H9 (cell line): ENCODE measurements around the gene GPR35. TPM values are rescaled to one million over a fixed set of nuclear protein-coding genes. Genes with fewer than 3 reads are reported as not detected.

ENCODE experiments used
- DNase-seq: peaks from one replicate; pipeline ENCODE4 v3.0.0-alpha.2; 2017
- H2AFZ ChIP-seq: one replicate; pipeline ENCODE4 v1.6.1; 2013; ENCODE audit warnings: mild to moderate bottlenecking, low read length, control low read depth, moderate library complexity
- H2AK5ac ChIP-seq: 2 replicates; pipeline ENCODE4 v1.6.1; 2013; ENCODE audit warnings: low read length, control low read depth, mixed read lengths; ENCODE audit not compliant: insufficient read length
- H2BK120ac ChIP-seq: one replicate; pipeline ENCODE4 v1.6.1; 2013; ENCODE audit warnings: low read depth, mild to moderate bottlenecking, low read length, control low read depth, inconsistent platforms; ENCODE audit not compliant: poor library complexity, severe bottlenecking
- H2BK12ac ChIP-seq: 2 replicates; pipeline ENCODE4 v1.6.1; 2013; ENCODE audit warnings: low read length, control low read depth, mixed read lengths, low read depth; ENCODE audit not compliant: insufficient read length
- H2BK15ac ChIP-seq: 2 replicates; pipeline ENCODE4 v1.6.1; 2013; ENCODE audit warnings: low read depth, low read length, control low read depth
- H2BK20ac ChIP-seq: one replicate; pipeline ENCODE4 v1.6.1; 2013; ENCODE audit warnings: low read depth, mild to moderate bottlenecking, low read length, control low read depth, inconsistent platforms; ENCODE audit not compliant: poor library complexity, severe bottlenecking
- H2BK5ac ChIP-seq: 2 replicates; pipeline ENCODE4 v1.6.1; 2013; ENCODE audit warnings: low read length, control low read depth, mixed read lengths; ENCODE audit not compliant: insufficient read length
- H3K14ac ChIP-seq: 2 replicates; pipeline ENCODE4 v1.6.1; 2013; ENCODE audit warnings: low read length, control low read depth; ENCODE audit not compliant: insufficient read depth
- H3K18ac ChIP-seq: 2 replicates; pipeline ENCODE4 v1.6.1; 2013; ENCODE audit warnings: low read depth, mild to moderate bottlenecking, mixed read lengths, low read length, control low read depth; ENCODE audit not compliant: insufficient read length
- H3K23ac ChIP-seq: 2 replicates; pipeline ENCODE4 v1.6.1; 2013; ENCODE audit warnings: low read length, control low read depth, mixed read lengths, low read depth; ENCODE audit not compliant: insufficient read length
- H3K23me2 ChIP-seq: 2 replicates; pipeline ENCODE4 v1.6.1; 2013; ENCODE audit warnings: low read depth, mild to moderate bottlenecking, mixed read lengths, low read length, control low read depth; ENCODE audit not compliant: insufficient read length, poor library complexity, severe bottlenecking
- H3K27ac ChIP-seq: 2 replicates; pipeline ENCODE4 v1.5.1; 2013; ENCODE audit warnings: low read length, control low read depth, mixed read lengths, low read depth; ENCODE audit not compliant: insufficient read length
- H3K27me3 ChIP-seq: 2 replicates; pipeline ENCODE4 v1.6.1; 2013; ENCODE audit warnings: low read length, control low read depth, inconsistent platforms; ENCODE audit not compliant: insufficient read depth
- H3K4ac ChIP-seq: 2 replicates; pipeline ENCODE4 v1.6.1; 2013; ENCODE audit warnings: low read depth, mild to moderate bottlenecking, control low read depth, inconsistent platforms, low read length, moderate library complexity
- H3K4me1 ChIP-seq: 2 replicates; pipeline ENCODE4 v1.6.1; 2013; ENCODE audit warnings: low read length, control low read depth, inconsistent platforms; ENCODE audit not compliant: insufficient read depth
- H3K4me2 ChIP-seq: 2 replicates; pipeline ENCODE4 v1.6.1; 2013; ENCODE audit warnings: low read length, control low read depth, mixed read lengths; ENCODE audit not compliant: insufficient read length, insufficient read depth
- H3K56ac ChIP-seq: 2 replicates; pipeline ENCODE4 v1.6.1; 2013; ENCODE audit warnings: low read depth, mild to moderate bottlenecking, mixed read lengths, low read length, control low read depth; ENCODE audit not compliant: insufficient read length
- H3K79me1 ChIP-seq: 2 replicates; pipeline ENCODE4 v1.6.1; 2013; ENCODE audit warnings: low read depth, mild to moderate bottlenecking, moderate library complexity, low read length, control low read depth, inconsistent platforms; ENCODE audit not compliant: insufficient read depth, poor library complexity, severe bottlenecking
- H3K79me2 ChIP-seq: 2 replicates; pipeline ENCODE4 v1.6.1; 2013; ENCODE audit warnings: low read length, control low read depth, inconsistent platforms; ENCODE audit not compliant: insufficient read depth
- H3K9ac ChIP-seq: 2 replicates; pipeline ENCODE4 v1.6.1; 2013; ENCODE audit warnings: low read length, control low read depth, mixed read lengths; ENCODE audit not compliant: insufficient read length; ENCODE audit errors: extremely low read depth
- H3K9me3 ChIP-seq: one replicate; pipeline ENCODE4 v1.6.1; 2013; ENCODE audit warnings: low read depth, low read length, inconsistent platforms; ENCODE audit not compliant: control insufficient read depth
- H3T11ph ChIP-seq: one replicate; pipeline ENCODE4 v1.6.1; 2013; ENCODE audit warnings: mild to moderate bottlenecking, low read length, control low read depth, inconsistent platforms
- H4K20me1 ChIP-seq: one replicate; pipeline ENCODE4 v1.6.1; 2013; ENCODE audit not compliant: control insufficient read depth, insufficient read length, insufficient read depth
- H4K5ac ChIP-seq: 2 replicates; pipeline ENCODE4 v1.6.1; 2013; ENCODE audit warnings: low read depth, mild to moderate bottlenecking, mixed read lengths, low read length, control low read depth; ENCODE audit not compliant: insufficient read length
- H4K8ac ChIP-seq: replicated peaks from 2 replicates; pipeline ENCODE4 v1.6.1; 2013; ENCODE audit warnings: low read length, control low read depth, mixed read lengths, low read depth; ENCODE audit not compliant: insufficient read length
- H4K91ac ChIP-seq: 2 replicates; pipeline ENCODE4 v1.6.1; 2013; ENCODE audit warnings: low read depth, mild to moderate bottlenecking, moderate library complexity, mixed read lengths, low read length, control low read depth; ENCODE audit not compliant: insufficient read length
- H3K27ac Mint-ChIP-seq, 3 experiments: 2 replicates in 2 of 3; 3 replicates in 1 of 3; pipeline ENCODE4 v1.8.0; 2020 to 2021; ENCODE audit warnings: mixed read lengths in 3 of 3, mild to moderate bottlenecking in 1 of 3, moderate library complexity in 1 of 3
- H3K27me3 Mint-ChIP-seq: 2 replicates; pipeline ENCODE4 v1.8.0; 2021; ENCODE audit warnings: low read depth, mild to moderate bottlenecking, moderate library complexity, mixed read lengths
- H3K36me3 Mint-ChIP-seq, 3 experiments: 2 replicates in 2 of 3; 3 replicates in 1 of 3; pipeline ENCODE4 v1.8.0; 2020 to 2021; ENCODE audit warnings: low read depth in 3 of 3, mixed read lengths in 3 of 3; ENCODE audit not compliant: insufficient read depth in 1 of 3
- H3K4me1 Mint-ChIP-seq, 2 experiments: 2 replicates each; pipeline ENCODE4 v1.8.0; 2020; ENCODE audit warnings: mixed read lengths in 2 of 2
- H3K4me3 Mint-ChIP-seq, 2 experiments: 2 replicates in 1 of 2; 3 replicates in 1 of 2; pipeline ENCODE4 v1.8.0; 2020 to 2021; ENCODE audit warnings: mild to moderate bottlenecking in 2 of 2, mixed read lengths in 2 of 2, moderate library complexity in 1 of 2
- H3K9me3 Mint-ChIP-seq, 2 experiments: 2 replicates in 1 of 2; 3 replicates in 1 of 2; pipeline ENCODE4 v1.8.0; 2020; ENCODE audit warnings: mild to moderate bottlenecking in 2 of 2, mixed read lengths in 2 of 2, moderate library complexity in 1 of 2
- WGBS: extraction: QIAGEN DNeasy Blood & Tissue Kit; methylation state at CpG from one replicate; pipeline ENCODE4 v1.1.7; 2013; ENCODE audit warnings: missing lambda C conversion rate, low lambda C conversion rate, mixed read lengths; ENCODE audit not compliant: insufficient read length; ENCODE audit errors: extremely low coverage; 5-methylcytosine and 5-hydroxymethylcytosine counted together
- total RNA-seq: library from RNA; stranded (reverse); gene quantifications from 2 replicates; pipeline ENCODE4 v1.2.1, GENCODE V29; 2021
- TF ChIP-seq, protein P1 (sequence below): fragments of 200-600 bp; sonication (generic); conservative IDR thresholded peaks from 3 replicates; pipeline ENCODE4 v1.8.0; 2021; ENCODE audit warnings: antibody characterized with exemption, mild to moderate bottlenecking

The GPR35 gene
- total RNA-seq, 1 experiment from 2014 or later, result 1.4 TPM

GRCh38 chr2:240649331-240649730, 24.1 kb downstream of the GPR35 start:
- Mint-ChIP-seq H3K27ac (no peak overlapping the region), H3K36me3 (no peaks in the 10 kb centered on the region; a peak in 2 of 7 replicates), H3K27me3 (peaks cover 63% of the 10 kb centered on the region), H3K4me1 (peaks cover 9 to 14% of the 10 kb centered on the region in 2 experiments), H3K9me3 (peaks cover 4% of the 10 kb centered on the region in 2 experiments; a peak in 3 of 5 replicates), H3K4me3 (no peak overlapping the region)
- H3K79me2 ChIP-seq, result no peaks in the 10 kb centered on the region
- no peak overlapping the region for H3K23ac ChIP-seq
- no peaks in the 10 kb centered on the region for H3K23me2 ChIP-seq
- H3T11ph ChIP-seq, result no peak overlapping the region
- no CpG with 5 or more reads among the region's 7 CpGs for WGBS
- no peak overlapping the region for H2BK5ac ChIP-seq
- H2BK20ac ChIP-seq, result no peak overlapping the region
- H3K4me1 ChIP-seq, result no peaks in the 10 kb centered on the region
- H3K9me3 ChIP-seq, result no peaks in the 10 kb centered on the region
- no peak overlapping the region for H2BK120ac ChIP-seq
- H2AFZ ChIP-seq, result no peak overlapping the region
- H3K9ac ChIP-seq, result no peak overlapping the region
- H3K79me1 ChIP-seq, result no peaks in the 10 kb centered on the region
- H3K4me2 ChIP-seq, result no peak overlapping the region
- H4K20me1 ChIP-seq, result no peaks in the 10 kb centered on the region
- no peak for DNase-seq
- TF ChIP-seq, protein P1, sequence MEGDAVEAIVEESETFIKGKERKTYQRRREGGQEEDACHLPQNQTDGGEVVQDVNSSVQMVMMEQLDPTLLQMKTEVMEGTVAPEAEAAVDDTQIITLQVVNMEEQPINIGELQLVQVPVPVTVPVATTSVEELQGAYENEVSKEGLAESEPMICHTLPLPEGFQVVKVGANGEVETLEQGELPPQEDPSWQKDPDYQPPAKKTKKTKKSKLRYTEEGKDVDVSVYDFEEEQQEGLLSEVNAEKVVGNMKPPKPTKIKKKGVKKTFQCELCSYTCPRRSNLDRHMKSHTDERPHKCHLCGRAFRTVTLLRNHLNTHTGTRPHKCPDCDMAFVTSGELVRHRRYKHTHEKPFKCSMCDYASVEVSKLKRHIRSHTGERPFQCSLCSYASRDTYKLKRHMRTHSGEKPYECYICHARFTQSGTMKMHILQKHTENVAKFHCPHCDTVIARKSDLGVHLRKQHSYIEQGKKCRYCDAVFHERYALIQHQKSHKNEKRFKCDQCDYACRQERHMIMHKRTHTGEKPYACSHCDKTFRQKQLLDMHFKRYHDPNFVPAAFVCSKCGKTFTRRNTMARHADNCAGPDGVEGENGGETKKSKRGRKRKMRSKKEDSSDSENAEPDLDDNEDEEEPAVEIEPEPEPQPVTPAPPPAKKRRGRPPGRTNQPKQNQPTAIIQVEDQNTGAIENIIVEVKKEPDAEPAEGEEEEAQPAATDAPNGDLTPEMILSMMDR, result no peak
- H3K14ac ChIP-seq, result no peak overlapping the region
- H2AK5ac ChIP-seq, result no peak overlapping the region
- no peak overlapping the region for H4K8ac ChIP-seq
- H3K27ac ChIP-seq, result no peak overlapping the region
- H3K56ac ChIP-seq, result no peak overlapping the region
- H2BK12ac ChIP-seq, result no peak overlapping the region
- H3K27me3 ChIP-seq, result no peaks in the 10 kb centered on the region
- H4K5ac ChIP-seq, result no peak overlapping the region
- no peak overlapping the region for H3K4ac ChIP-seq
- no peak overlapping the region for H4K91ac ChIP-seq
- H3K18ac ChIP-seq, result no peak overlapping the region
- no peak overlapping the region for H2BK15ac ChIP-seq
